Stimulated activated CD4-positive, alpha-beta T cell treated with anti-CD3 and anti-CD28 coated beads, TNF-alpha, amount 100 ng/mL, for 4 hours (primary cell): ENCODE results near the gene CFAP97.
"Not testable (repeated sequence)": the region's sequence is repeated elsewhere in the genome, so short reads cannot be mapped to it uniquely, and the experiment has no call there.

Experiments used
- DNase-seq, 3 experiments: peaks; one replicate each; pipeline ENCODE4 v3.0.0-alpha.2; 2020; ENCODE audit warnings: low read depth in 3 of 3

CFAP97 gene

DNA sequence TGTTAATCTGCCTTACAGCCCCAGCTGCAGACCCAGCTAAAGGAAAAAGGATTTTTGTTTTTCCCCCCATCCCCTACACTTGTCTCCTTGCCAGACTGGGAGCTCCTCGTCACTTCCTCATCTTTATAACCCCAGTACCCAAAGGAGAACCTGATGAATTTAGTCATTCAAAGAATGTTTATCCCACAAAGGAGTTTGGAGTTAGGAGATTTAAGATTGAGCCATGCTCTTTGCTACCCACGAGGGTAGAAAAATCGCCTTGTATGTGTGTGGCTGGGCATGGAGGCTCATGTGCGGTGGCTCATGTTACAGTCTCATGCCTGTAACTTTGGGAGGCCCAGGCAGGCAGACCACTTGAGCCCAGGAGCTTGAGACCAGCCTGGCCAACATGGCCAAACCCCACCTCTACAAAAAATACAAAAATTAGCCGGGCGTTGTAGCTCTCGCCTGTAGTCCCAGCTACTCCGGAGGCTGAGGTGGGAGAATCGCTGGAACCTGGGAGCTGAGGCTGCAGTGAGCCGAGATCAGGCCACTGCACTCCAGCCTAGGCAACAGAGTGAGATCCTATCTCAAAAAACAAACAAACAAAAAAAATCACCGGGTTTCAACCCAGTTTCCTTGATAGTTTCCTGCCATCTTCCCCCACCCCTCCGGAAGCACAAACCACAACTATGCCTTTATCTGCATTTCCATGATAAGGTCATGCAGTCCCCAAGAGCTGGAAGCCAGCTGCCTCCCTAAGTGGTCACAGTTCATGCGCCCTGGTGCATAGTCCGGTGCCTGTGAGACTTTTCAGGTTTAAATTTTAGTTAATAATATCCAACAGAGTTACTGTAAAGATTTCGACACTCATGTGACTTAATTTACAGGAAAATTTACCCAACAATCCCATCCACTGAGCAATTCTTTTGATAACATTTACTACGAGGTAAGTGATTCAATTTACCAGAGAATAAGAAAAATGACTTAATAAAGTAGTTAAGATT, 1.5 kb downstream of the CFAP97 start:
- DNase-seq: no peak

DNA sequence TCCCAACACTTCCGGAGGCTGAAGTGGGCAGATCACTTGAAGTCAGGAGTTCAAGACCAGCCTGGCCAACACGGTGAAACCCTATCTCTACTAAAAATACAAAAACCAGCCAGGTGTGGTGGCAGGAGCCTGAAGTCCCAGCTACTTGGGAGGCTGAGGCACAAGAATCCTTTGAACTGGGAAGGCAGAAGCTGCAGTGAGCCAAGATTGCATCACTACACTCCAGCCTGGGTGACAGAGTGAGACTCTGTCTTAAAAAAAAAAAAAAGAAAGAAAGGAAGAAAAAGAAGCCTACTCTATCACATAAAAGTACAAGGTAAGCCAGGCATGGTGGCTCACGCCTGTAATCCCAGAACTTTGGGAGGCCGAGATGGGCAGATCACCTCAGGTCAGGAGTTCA, 5.6 kb downstream of the CFAP97 start:
- not testable (repeated sequence) for DNase-seq

- no peak for DNase-seq
Observed at GRCh38 chr4:185196437-185196836, 7.4 kb downstream of the CFAP97 start.

DNA sequence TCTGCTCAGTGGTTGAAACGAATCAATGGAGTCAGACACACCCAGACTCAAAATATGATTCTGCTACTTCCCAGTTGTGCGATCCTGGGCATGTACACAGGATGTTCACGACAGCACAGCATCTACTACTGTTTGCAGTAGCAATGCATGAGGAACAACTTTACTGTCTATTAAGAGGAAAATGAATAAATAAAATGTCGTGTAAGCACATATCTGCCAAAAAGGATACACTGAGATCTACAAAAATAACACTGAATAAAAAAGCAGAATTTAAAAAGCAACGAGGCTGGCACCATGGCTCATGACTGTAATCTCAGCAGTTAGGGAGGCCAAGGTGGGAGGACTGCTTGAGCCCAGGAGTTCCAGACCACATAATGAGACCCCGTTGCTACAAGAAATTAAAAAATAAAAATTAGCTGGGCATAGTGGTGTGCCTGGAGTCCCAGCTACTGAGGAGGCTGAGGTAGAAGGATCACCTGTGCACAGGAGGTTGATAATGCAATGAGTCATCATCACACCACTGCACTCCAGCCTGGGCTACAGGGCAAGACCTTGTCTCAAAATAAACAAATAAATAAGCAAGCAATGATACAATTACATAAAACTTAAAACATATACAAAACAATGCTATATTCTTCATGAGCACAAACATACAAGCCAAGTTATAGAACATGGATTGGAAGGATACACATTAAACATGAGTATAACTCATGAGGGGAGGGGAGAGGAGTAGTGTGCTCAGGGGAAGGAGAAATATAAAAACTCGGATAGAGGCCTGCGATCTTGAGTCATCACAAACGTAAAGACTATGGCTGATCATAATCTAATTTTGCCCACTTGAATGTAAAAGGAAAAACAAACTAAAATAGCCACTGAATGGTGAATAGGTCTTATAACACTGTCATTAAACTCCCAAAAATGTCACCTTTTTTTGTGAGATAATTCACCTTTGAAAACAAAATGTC, 8.6 kb downstream of the CFAP97 start:
- DNase-seq: no peak

GRCh38 chr4:185192059-185192458, 11.7 kb downstream of the CFAP97 start:
- no peak for DNase-seq

GRCh38 chr4:185190306-185190856, 13.4 kb downstream of the CFAP97 start:
- DNase-seq: no peak

DNA sequence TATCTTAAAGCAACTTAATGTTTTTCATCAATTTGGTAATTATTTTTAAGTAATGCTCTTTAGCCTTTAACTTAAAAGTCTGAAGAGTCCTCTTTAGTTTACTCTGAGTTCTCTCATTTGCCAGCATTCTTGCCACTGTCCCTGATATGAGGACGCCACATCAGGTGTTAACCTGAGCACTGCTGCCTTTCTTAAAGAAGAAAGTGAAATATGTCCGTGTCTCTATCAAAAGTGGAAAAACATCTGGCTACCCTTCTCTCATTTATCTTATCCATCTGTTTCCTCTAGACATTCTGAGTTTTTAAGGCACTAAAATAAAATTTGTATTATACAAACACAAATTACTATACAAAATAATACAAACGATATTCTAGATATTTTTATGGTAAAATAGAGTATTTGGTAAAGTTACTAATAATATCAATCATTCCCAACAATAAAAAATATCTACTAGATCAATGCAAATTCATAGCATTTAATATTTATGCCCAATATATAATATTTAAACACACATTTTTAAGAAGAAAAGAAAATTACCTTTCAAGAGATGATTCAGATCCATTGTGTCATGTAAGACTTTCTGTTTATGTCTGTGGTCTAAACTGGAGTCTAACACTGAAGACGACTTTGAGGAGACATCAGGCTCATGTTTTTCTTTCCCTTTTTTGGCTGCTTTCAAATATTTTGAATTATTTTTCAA, 14.0 kb downstream of the CFAP97 start:
- no peak for DNase-seq

DNA sequence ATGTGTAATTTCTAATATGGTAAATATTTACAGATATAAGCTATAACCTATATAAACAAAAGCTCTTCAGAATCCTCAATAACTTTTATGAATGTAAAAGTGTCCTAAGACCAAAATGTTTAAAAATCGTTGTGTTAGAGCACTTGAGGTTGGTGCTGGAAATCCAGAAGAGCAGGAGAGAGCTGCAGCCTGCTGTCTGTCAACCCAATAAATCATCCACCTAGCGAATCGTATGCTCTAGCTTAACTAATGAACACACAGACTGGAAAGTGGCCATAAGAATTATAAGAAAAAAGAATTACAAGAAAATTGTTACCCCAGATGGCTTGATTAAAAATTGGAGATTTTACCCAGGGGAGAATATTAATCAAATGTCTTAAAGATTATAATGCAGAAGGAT, 17.0 kb downstream of the CFAP97 start:
- no peak for DNase-seq

GRCh38 chr4:185183622-185184281, 20.0 kb downstream of the CFAP97 start:
- peak; percentile 29 to 61 (median 50) for DNase-seq

- no peak for DNase-seq
Observed at GRCh38 chr4:185182239-185182638, 21.6 kb downstream of the CFAP97 start.

- DNase-seq: no peak
Observed at GRCh38 chr4:185179488-185179887, 24.3 kb downstream of the CFAP97 start.

GRCh38 chr4:185171373-185172071, 32.3 kb downstream of the CFAP97 start:
- DNase-seq: no peak

- no peak for DNase-seq
Observed at GRCh38 chr4:185167234-185167633, 36.6 kb downstream of the CFAP97 start.

GRCh38 chr4:185165605-185166063, 38.2 kb downstream of the CFAP97 start:
- DNase-seq: no peak

GRCh38 chr4:185151296-185151695, 52.5 kb downstream of the CFAP97 start:
- DNase-seq: no peak

- no peak for DNase-seq
Observed at GRCh38 chr4:185149392-185149791, 54.4 kb downstream of the CFAP97 start.

- no peak for DNase-seq
Observed at GRCh38 chr4:185145572-185145971, 58.2 kb downstream of the CFAP97 start.

GRCh38 chr4:185144601-185145240, 59.1 kb downstream of the CFAP97 start:
- DNase-seq: no peak

- DNase-seq: no peak
Observed at GRCh38 chr4:185143601-185143969, 60.2 kb downstream of the CFAP97 start.
